ENCODE results near the gene ELFN2.

Gene ELFN2

DNA sequence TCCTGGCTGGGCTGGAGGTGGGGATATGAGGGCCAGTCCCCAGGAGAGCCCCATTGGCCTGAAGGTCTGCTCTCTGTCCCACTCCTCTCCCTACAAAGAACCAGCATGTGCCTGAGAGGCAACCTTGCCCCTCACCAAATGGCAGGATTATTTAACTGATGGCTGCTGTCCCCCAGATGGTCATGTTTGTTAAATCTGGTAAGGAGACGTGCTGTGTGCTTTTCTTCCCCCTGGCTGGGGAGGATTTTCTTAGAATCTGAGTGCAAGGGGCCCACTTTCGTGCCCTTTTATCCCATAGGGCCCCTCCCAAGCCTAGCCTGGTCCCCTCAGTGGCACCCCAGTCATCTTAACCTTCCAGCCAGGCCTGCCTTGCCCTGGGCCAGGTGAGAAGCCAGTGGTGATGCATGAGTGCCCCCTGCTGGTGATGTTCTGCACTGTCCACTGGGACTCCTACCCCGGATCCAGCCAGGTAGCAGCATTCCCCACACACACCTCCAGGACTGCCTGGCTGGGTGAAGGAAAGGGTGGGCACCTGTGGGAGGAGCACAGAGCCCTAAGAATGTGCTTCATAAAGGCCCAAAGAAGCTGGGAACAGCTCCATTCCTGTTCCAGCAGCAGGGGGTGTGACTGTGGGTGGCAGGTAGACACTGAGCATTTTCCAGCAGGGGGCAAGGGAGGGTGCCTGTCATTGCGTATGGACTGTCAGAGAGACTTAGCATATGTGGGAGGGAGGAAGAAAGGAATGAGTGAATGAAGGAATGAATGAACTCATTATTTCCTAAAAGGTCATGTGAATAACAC, 30.0 kb upstream of the ELFN2 start:
- Histone ChIP-seq H3K36me3 (ENCODE audit: control insufficient read depth in 2 of 2, insufficient read depth in 1 of 2, low read length in 2 of 2) (no peaks in the 10 kb centered on the region), H3K27ac (ENCODE audit: extremely low read depth, low read depth, low read length) (no peak overlapping the region), H3K4me1 (ENCODE audit: control insufficient read depth, insufficient read depth, low read length) (0 out of 2 replicates have a peak, but pooled peaks cover 4% of the 10 kb centered on the region), H3K4me3 (ENCODE audit: low read depth, low read length) (no peak overlapping the region), H3K9me3 (ENCODE audit: control insufficient read depth, insufficient read depth, low read depth, low read length) (no peaks in the 10 kb centered on the region)
- ChIA-PET CTCF (interaction anchor here (0.6 to 6.2 kb wide), 54 partner anchors 8 to 291 kb away, joined by 3 to 273 read pairs (median 6); no protein-coding TSS in a partner anchor), POLR2A (interaction anchor here (0.7 kb wide), 1 partner anchor 141 kb away, joined by 4 read pairs; no protein-coding TSS in a partner anchor)
- TF ChIP-seq KLF8 (tag by site-specific recombination; IDR thresholded peaks at IDR 0.05) (no peak), ZBTB1 (tag by site-specific recombination; IDR thresholded peaks at IDR 0.05) (no peak), ZSCAN4 (tag by site-specific recombination; IDR thresholded peaks at IDR 0.05) (no peak), BCL6B (tag by site-specific recombination; IDR thresholded peaks at IDR 0.05) (no peak), ZNF24 (tag by site-specific recombination; IDR thresholded peaks at IDR 0.05) (0 out of 2 replicates have a peak, but pooled peaks have one; percentile 55), ZNF785 (tag by site-specific recombination; IDR thresholded peaks at IDR 0.05) (no peak), ZNF174 (tag by site-specific recombination; IDR thresholded peaks at IDR 0.05) (no peak), EGR2 (tag by site-specific recombination; IDR thresholded peaks at IDR 0.05; ENCODE audit: low read depth) (peak; percentile 84), PRDM2 (tag by site-specific recombination; IDR thresholded peaks at IDR 0.05; ENCODE audit: borderline replicate concordance) (no peak), GLIS2 (tag by site-specific recombination; IDR thresholded peaks at IDR 0.05) (peak; percentile 47; the same call in 1 of the 2 replicates), SP3 (tag by site-specific recombination; IDR thresholded peaks at IDR 0.05) (no peak), SETDB1 (IDR thresholded peaks at IDR 0.05; ENCODE audit: insufficient read length, low read length) (no peak), ZNF223 (tag by site-specific recombination; IDR thresholded peaks at IDR 0.05) (peak; percentile 5; the same call in 1 of the 2 replicates), ZBTB48 (tag by site-specific recombination; IDR thresholded peaks at IDR 0.05) (no peak), PRDM6 (tag by site-specific recombination; IDR thresholded peaks at IDR 0.05) (no peak), ZNF792 (tag by site-specific recombination; IDR thresholded peaks at IDR 0.05) (no peak), ZFHX2 (tag by site-specific recombination; conservative IDR thresholded peaks at IDR 0.05) (peak; percentile 62)
- TF ChIP-seq, protein P1, sequence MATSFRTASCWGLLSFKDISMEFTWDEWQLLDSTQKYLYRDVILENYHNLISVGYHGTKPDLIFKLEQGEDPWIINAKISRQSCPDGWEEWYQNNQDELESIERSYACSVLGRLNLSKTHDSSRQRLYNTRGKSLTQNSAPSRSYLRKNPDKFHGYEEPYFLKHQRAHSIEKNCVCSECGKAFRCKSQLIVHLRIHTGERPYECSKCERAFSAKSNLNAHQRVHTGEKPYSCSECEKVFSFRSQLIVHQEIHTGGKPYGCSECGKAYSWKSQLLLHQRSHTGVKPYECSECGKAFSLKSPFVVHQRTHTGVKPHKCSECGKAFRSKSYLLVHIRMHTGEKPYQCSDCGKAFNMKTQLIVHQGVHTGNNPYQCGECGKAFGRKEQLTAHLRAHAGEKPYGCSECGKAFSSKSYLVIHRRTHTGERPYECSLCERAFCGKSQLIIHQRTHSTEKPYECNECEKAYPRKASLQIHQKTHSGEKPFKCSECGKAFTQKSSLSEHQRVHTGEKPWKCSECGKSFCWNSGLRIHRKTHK (tag by site-specific recombination; IDR thresholded peaks at IDR 0.05), result no peak
- TF ChIP-seq, protein P2, sequence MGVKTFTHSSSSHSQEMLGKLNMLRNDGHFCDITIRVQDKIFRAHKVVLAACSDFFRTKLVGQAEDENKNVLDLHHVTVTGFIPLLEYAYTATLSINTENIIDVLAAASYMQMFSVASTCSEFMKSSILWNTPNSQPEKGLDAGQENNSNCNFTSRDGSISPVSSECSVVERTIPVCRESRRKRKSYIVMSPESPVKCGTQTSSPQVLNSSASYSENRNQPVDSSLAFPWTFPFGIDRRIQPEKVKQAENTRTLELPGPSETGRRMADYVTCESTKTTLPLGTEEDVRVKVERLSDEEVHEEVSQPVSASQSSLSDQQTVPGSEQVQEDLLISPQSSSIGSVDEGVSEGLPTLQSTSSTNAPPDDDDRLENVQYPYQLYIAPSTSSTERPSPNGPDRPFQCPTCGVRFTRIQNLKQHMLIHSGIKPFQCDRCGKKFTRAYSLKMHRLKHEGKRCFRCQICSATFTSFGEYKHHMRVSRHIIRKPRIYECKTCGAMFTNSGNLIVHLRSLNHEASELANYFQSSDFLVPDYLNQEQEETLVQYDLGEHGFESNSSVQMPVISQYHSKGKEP (tag by site-specific recombination; IDR thresholded peaks at IDR 0.05), result no peak
- TF ChIP-seq, protein P3, sequence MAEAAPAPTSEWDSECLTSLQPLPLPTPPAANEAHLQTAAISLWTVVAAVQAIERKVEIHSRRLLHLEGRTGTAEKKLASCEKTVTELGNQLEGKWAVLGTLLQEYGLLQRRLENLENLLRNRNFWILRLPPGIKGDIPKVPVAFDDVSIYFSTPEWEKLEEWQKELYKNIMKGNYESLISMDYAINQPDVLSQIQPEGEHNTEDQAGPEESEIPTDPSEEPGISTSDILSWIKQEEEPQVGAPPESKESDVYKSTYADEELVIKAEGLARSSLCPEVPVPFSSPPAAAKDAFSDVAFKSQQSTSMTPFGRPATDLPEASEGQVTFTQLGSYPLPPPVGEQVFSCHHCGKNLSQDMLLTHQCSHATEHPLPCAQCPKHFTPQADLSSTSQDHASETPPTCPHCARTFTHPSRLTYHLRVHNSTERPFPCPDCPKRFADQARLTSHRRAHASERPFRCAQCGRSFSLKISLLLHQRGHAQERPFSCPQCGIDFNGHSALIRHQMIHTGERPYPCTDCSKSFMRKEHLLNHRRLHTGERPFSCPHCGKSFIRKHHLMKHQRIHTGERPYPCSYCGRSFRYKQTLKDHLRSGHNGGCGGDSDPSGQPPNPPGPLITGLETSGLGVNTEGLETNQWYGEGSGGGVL (tag by site-specific recombination; IDR thresholded peaks at IDR 0.05), result no peak
